GM21576 (cell line): ENCODE data around the gene PRPF8.
"Not testable (repeated sequence)": the region's sequence is repeated elsewhere in the genome, so short reads cannot be mapped to it uniquely, and the experiment has no call there.

ENCODE experiments used
- ATAC-seq: cut with Tn5 transposase; IDR thresholded peaks from one replicate; pipeline ENCODE4 v1.9.1; 2021; ENCODE audit warnings: mild to moderate bottlenecking, moderate library complexity; ENCODE audit not compliant: unreplicated experiment

PRPF8 gene

GRCh38 chr17:1716912-1717695 is 32.4 kb upstream of the PRPF8 start:
- ATAC-seq = peak; percentile 37

DNA sequence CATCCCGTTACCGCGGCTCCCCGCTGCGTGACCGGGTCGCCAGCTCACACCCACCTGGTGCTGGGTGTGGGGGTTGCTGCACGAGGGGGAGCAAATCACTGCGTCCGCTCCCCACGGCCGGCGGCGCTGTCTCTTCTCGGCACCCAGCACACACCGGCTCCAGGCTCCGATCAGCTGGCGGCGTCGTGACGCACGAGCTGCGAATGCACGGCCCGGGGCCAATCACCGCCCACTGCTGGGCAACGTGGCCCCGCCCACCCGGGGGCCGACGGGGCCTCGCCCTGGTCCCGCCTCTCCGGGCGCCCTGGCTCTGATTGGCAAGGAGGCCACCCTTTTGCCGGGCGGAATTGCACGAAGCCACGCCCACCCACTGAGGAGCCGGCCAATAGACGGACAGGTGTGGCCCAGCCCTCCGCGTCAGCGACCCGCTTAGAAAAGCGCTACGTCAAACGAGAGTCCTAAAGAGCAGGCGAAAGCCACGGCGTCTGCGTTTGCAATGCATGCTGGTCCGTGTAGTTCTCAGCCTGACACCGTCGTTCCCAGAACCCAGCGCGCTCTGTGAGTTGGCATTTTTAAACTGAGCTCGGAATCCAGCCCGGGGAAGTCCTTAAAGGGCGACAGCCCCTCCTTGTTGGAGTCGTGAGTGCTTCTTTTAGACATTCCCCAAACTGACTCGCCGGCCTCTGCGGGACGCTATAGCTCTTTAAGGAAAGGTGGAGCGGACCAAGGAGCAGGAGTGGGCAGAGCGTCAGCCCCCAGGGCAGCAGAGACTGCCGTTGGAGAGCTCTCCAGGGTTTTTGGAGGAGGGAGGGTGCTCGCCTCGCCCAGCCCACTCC is 31.6 kb upstream of the PRPF8 start:
- ATAC-seq = peak; percentile 73

GRCh38 chr17:1715803-1716075 is 31.1 kb upstream of the PRPF8 start:
- no peak for ATAC-seq

GRCh38 chr17:1714980-1715802 is 30.5 kb upstream of the PRPF8 start:
- no peak for ATAC-seq

- ATAC-seq = no peak
Measured at GRCh38 chr17:1714427-1714979, 29.8 kb upstream of the PRPF8 start.

- ATAC-seq = no peak
Measured at GRCh38 chr17:1713878-1714426, 29.3 kb upstream of the PRPF8 start.

DNA sequence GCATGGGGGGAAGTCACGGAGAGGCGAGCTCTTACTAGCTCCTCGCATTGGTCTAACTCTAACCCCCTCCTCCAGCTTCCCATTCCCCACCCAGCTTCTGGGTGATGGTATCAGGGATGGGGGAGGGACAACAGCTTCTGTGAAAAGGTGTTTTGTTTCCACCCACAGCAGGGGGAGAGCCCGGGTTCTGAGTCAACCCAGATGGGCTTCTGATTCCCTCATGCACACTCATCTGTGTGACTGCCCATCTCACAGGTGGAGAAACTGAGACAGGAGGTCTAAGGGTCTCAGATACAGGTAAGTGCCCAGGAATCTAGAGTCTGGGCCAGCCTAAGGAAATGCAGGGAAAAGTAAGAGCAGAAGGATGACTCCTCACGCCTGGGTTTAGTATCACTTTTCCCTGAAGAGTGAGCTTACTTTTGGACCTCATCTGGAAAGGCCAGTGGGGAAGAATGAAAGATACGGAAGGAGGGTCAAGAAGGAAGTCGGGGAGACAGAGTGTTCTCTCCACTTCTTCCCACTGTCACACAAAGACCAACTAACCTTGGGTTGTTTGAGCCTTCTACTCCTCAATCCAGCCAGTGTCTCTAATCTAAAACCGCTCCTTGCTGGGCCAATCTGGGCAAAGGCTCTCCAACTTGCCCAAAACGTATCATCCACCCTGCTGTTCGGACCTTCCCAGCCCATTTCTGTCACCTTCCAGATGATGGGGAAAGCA is 28.7 kb upstream of the PRPF8 start:
- ATAC-seq = no peak

DNA sequence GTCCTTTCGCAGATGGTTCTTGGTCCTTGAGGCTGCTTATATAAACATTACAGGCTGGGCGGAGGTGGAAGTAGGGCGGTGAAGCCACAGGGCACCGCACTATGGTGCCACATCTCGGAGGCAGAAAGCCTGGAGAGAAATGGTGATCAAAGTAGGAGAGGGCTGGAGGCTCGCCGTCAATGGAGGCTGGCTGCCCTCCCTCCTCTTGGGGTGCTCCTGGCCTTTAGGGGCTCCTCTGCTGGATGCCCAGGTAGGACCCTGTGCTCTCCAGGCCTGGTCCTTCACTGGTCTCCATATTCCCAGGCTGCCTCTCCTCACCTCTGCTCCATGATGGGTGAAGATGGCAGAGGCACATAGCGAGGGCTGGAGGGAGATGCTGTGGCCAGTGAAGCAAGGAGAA is 27.6 kb upstream of the PRPF8 start:
- no peak for ATAC-seq

GRCh38 chr17:1711804-1712203 is 27.1 kb upstream of the PRPF8 start:
- no peak for ATAC-seq

DNA sequence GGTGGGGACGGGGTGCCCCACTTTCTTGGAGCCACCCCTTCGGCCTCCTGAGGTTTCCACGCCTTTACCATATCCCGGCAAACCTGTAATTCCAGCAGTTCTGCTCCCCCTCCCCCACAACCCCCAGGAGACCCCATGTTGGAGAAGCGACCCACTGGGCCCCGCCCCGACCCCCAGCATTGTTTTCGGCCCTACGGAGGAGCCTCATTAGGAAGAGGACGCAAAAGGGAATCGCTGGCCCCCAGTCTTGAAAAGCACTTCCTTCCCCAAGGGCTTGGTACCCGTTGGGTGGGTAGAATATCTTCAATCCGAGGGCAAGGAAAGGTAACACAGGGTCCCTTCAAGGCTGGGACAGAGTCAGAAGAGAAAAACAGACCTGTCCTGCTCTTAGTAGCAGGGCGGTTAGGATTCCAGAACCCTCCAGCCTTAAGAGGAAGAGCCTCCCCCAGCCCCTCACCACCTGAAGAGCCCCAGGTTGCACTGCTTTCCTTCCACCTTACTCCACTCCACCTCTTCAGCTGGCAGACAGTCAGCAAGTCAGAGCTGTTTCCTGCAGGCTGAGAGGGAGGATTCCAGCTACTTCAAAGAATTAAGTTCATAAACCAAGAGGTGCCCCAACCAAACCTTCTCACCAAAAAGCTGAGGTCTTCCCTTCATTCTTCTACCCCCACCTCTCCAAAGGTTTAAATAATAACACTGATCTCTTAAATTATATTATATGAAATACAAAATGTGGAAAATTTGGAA is 26.3 kb upstream of the PRPF8 start:
- no peak for ATAC-seq

DNA sequence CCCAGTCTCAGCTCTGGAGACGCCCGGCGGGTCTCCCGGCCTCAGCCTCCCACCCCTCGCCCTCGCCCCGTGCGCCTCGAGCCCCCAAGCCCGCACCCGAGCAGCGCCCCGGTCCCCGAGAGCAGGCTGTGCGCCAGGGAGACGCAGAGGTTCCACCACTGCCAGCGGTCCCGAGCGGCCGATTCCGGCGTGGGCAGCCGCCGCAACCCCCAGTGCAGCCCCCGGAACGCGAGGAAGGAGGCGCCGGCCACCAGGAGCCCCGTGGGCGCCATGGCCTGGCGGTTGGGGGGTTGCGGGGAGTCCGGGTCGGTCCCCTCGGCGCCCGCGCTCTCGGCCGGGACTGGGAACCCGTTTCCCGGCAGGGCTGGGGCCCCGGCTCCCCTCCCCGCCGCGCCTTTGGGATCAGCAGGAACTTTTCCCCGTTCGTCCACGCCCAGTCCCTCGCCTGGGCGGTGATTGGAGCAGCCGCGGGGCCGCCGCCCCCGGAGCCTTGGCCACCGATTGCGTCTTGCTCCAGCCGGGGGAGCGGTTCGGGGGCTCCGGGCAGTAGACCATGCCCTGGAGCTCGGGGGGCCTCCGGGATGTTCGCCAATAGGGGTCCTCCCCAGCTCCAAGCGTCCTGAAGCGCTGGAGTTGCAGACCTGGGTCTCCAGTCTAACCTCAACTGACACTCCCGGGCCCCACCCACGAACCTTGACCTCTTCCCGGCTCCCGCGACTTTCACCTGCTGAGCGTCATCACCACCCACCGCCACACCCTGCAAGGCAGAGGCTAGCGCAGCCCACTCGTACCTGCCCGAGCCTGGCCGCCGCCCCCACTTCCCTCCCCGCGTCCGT is 25.5 kb upstream of the PRPF8 start, which contains the start of gene TLCD2:
TSS of gene TLCD2 (minus strand) at position 407 of the 836 bp plus-strand sequence. CDS start at position 272, 135 bp downstream.
- no peak for ATAC-seq

DNA sequence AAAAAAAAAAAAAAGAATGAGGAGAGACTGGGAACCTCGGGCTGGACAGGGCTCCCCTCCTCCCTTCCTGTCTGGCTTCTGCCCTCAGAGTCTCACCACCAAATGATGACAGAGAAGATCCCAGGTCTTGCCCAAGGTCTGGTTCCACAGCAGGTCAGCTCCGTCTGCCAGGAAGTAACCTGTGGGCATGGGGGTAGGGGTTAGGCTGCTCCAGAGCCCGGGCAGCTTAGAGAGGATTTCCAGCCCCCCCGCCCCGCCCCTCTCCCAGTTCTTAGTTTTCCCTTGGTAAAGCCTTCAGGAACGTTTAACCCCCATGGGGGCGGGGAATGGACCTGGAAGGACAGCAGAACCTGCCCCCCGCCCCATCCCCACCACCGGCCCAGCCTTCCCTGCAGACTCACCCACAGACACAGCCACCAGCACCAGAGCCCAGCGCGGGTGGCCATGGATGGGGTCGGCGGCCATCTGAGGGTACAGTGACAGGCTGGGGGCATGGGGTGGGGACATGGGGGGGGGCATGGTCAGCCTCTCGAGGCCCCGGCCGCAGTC is 24.8 kb upstream of the PRPF8 start:
- ATAC-seq = no peak

GRCh38 chr17:1708791-1709346 is 24.2 kb upstream of the PRPF8 start:
- ATAC-seq = not testable (repeated sequence)

GRCh38 chr17:1707107-1707506 is 22.4 kb upstream of the PRPF8 start:
- ATAC-seq = no peak

DNA sequence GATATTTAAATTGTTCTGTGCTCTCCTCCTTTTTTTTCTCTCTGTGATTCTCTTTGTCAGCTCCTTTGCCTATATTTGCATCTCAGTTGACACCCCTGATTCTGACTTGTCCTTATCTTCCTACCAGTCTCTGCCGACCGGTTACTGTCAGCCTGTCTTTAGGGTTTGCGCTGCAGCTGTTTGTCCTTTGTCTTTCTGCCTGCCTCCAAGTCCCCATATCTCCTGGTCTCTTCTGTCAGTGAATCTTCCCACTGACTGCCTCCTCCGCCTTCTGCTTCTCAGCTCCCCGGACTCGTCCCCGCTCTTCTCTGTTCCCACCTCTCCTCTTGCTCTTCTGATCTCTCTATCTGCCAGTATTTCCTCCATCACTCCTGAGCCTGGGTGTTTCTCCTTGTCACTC is 20.3 kb upstream of the PRPF8 start:
- no peak for ATAC-seq

- no peak for ATAC-seq
Measured at GRCh38 chr17:1703063-1703462, 18.4 kb upstream of the PRPF8 start.

DNA sequence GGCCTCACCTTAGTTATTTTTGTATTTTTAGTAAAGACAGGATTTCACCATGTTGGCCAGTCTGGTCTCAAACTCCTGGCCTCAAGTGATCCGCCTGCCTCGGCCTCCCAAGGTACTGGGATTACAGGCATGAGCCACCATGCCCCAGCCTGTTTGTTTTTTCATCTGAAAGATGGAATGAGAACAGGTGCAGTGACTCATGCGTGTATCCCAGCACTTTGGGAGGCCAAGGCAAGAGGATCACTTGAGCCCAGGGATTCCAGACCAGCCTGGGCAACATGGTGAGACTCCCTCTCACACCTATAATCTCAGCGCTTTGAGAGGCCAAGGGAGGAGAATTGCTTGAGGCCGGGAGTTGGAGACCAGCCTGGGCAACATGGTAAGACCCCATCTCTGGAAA is 15.2 kb upstream of the PRPF8 start:
- not testable (repeated sequence) for ATAC-seq

GRCh38 chr17:1697681-1698080 is 13.0 kb upstream of the PRPF8 start:
- ATAC-seq = no peak
